GM21423 (cell line): ENCODE data around the gene NLGN1.

Source experiments
- ATAC-seq: cut with Tn5 transposase; IDR thresholded peaks from one replicate; pipeline ENCODE4 v1.9.1; 2021; ENCODE audit warnings: mild to moderate bottlenecking, moderate library complexity; ENCODE audit not compliant: unreplicated experiment

NLGN1 gene

DNA sequence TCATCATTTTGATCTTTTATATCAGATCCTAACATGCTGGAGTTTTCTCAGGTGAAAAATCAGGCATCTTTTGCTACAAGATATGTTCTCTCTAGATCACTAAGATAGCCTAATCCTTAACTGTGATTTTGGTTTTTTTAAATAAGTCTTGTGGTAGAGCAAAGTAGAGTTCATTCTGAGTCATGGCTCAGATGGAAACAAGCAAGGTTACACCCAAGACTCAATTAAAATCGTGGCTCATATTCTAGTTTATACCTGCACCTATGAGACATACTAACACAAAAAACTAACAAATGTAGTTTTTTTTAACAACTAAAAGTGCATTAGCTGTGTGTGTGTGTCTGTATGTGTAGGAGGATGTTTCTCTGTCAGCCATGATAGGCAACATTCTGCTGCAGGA lies 428.2 kb downstream of the NLGN1 start:
- no peak for ATAC-seq

DNA sequence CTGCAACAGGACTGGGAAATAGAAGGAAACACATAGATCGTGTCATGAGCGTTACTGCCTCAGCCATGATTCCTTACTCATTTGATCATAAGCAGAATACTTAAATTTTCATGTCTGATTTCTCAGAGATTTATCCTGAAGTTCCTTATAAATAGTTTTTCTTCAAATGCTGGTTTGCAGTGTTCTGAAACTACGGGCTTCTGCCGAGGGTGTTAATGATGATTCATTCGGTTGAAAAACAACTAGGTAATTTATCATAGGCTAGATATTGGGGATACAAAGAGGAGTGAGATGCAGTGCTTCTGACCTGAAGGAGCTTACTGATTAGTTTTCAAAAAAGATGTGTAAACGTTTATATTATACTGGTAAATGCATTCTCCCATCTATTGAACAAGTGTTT lies 428.9 kb downstream of the NLGN1 start:
- ATAC-seq = no peak

GRCh38 chr3:173826901-173827609 lies 429.5 kb downstream of the NLGN1 start:
- ATAC-seq = no peak

GRCh38 chr3:173838644-173839043 lies 441.1 kb downstream of the NLGN1 start:
- ATAC-seq = no peak

DNA sequence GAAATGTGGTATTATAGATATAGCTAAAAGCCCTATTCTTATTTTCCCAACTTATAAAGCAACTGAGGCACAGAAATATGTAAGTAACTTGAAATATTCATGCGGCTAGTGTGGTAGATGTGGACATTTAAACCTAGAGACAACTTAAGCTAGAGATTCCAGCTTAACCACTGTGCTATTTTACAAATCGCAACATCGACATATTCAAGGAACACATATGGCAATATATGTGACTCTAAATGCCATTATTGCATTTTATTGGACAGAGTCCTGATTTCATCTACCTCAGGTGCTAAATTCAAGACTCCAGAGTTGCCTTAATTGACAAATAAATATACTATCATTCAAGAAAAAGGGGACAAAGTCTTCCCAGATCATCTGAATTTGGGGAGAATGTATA lies 442.3 kb downstream of the NLGN1 start:
- no peak for ATAC-seq

- no peak for ATAC-seq
Observed at GRCh38 chr3:173841334-173841733, 443.8 kb downstream of the NLGN1 start.

DNA sequence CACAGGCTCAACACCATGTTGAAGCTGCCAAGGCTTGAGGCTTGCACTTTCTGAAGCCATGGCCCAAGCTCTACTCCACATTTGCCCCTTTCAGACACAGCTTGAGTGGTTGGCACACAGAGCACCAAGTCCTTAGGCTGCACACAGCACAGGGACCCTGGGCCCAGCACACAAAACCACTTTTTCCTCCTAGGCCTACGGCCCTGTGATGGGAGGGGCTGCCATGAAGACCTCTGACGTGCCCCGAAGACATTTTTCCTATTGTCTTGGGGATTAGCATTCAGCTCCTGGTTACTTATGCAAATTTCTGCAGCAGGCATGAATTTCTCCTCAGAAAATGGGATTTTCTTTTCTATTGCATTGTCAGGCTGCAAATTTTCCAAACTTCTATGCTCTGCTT lies 445.5 kb downstream of the NLGN1 start:
- no peak for ATAC-seq

- no peak for ATAC-seq
Observed at GRCh38 chr3:173846584-173846983, 449.0 kb downstream of the NLGN1 start.

GRCh38 chr3:173849489-173849888 lies 451.9 kb downstream of the NLGN1 start:
- ATAC-seq = no peak

DNA sequence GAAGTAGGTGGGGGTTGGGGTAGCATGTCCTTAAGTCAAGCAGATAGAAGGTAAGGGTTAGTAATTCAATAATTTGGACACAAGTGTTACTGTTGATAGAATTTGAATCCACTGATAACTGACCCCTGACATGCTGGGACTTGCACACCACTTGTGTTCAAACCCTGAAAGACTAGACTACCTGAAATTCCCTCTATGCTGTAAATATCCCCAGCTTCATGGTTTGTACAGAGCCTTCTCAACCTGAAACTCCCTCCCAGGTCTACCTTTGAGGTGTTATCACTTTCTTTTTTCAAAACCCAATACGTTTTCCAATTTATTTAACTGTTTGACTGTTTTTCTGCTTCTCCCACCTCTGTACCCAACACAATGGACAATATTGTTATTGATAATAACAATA lies 459.6 kb downstream of the NLGN1 start:
- no peak for ATAC-seq

- no peak for ATAC-seq
Observed at GRCh38 chr3:173862701-173863100, 465.2 kb downstream of the NLGN1 start.

- no peak for ATAC-seq
Observed at GRCh38 chr3:173863551-173863950, 466.0 kb downstream of the NLGN1 start.

GRCh38 chr3:173865900-173866498 lies 468.5 kb downstream of the NLGN1 start:
- ATAC-seq = no peak

DNA sequence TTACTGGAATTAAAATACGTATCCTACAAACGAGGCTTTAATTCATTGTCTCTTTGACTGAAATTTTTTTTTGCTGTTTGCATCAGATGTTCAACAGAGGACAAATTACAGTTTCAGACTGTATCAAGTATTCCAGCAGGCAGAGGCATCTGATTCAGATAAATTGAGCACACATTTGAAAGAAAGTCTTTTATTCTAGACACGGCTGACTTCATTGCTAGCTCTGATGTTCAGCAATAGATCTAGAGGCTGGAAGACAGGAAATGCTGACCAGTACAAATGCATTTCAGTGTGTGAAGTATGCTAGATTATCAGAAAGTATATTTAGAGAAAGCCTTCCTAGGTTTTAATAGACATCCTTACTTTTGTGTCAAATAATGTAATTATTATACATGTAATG lies 472.2 kb downstream of the NLGN1 start:
- no peak for ATAC-seq

DNA sequence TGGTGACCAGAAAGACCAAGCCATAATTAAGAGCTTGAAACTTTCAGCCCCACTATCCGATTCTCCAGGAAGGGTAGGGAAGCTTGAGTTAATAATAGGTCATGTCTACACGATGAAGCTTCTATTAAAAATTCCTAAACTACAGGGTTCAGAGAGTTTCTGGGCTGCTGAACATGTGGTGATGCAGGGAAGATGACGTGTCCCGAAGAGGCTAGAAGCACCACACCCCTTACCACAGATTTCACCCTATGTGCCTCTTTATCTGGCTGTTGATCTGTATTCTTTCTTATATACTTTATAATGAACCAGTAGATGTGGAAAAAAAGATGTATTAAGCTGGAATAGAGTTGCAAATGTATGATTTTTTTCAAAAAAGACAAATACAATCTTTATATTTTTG lies 473.4 kb downstream of the NLGN1 start:
- ATAC-seq = no peak

GRCh38 chr3:173875790-173876189 lies 478.2 kb downstream of the NLGN1 start:
- ATAC-seq = no peak

- ATAC-seq = no peak
Observed at GRCh38 chr3:173876476-173876875, 478.9 kb downstream of the NLGN1 start.

- ATAC-seq = no peak
Observed at GRCh38 chr3:173887888-173888287, 490.3 kb downstream of the NLGN1 start.

DNA sequence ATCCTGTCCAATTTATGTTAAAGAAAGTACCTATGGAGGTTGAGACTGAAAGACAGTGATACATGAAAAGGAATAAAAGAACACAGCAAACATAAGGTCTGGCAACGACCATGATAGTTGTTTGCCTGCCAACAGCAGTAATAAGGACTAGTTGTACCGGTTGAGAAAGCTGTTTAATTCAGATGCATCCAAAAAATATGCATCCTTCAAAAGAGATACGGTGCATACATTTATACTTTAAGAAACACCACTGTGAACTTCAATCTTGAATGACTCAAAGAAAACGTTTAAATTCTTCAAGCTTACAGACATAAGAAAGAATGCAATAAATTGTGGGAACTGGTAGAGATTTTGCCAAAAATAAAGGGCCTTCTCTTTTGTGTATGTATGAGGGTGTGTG lies 492.1 kb downstream of the NLGN1 start:
- no peak for ATAC-seq

DNA sequence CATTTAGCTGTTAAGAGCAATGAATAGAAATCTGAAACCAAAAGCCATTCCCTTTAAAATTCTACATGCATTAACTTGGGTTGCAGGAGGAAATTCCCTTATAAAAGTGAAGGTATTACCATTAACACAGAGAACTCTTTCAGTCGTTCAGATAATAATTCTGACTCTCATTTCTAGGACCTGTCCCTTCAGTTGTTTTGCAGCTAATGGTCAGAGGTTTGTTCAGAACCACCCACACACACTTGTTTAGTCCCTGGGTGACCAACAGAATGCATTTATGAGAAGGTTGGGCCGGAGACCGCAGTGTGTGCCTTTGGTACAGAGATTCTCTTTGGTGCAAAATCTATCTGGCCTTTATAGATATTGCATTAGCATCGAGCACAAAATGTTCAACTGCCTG lies 492.5 kb downstream of the NLGN1 start:
- ATAC-seq = no peak

GRCh38 chr3:173891272-173892100 lies 493.9 kb downstream of the NLGN1 start:
- ATAC-seq = no peak

DNA sequence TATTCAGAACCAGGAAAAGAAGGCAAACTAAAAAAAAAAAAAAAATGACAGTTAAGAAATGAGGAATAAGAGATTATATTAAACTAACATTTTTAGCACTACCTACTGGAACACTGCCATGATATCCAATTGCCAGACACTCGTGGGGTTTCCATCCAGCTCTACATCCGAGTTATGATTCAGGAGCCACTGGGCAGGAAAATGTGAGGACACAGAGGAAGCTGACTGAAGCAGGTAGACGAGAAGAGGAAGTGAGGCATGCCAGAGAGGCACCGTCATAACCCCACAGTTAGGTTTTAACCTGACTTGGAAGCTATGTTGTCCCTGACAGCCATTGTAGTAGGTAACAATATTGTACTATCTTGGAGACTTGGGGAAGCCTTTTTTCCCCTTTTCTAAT lies 495.0 kb downstream of the NLGN1 start:
- ATAC-seq = no peak
